ENCODE measurements around the gene CST9.

DNA sequence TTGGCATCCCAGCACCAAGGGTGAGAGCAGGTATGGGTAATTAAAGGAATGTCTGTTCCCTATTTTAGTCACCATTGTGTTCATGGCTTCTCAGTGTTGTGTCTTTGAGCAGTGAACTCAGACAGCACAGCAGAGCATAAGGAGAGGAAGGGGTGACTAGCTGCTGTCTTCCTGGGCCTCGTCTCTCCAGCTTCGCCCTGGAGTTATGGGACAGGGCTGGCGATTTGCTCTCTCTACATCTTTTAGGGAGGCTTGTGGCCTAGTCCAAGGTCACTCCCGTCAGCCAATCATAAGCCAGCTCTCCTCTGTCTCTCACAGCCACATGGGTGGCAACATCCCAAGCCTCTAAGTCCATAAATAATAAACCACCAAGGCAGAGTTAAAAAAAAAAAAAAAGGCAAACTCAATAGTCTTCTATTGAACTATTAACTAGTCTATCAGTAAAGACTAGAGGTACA is 24.7 kb upstream of the CST9 start:
- no peak for TF ChIP-seq RAD21 (CRISPR knock-in tag; conservative IDR thresholded peaks at IDR 0.05 in 1 of 2, IDR thresholded peaks at IDR 0.05 in 1 of 2)
- no peak for TF ChIP-seq JUND (IDR thresholded peaks at IDR 0.05; ENCODE audit: borderline replicate concordance, low read depth, low read length)
- TF ChIP-seq JUND (tag; IDR thresholded peaks at IDR 0.05; ENCODE audit: borderline replicate concordance, low read depth, low read length): no peak
- TF ChIP-seq, protein P1, sequence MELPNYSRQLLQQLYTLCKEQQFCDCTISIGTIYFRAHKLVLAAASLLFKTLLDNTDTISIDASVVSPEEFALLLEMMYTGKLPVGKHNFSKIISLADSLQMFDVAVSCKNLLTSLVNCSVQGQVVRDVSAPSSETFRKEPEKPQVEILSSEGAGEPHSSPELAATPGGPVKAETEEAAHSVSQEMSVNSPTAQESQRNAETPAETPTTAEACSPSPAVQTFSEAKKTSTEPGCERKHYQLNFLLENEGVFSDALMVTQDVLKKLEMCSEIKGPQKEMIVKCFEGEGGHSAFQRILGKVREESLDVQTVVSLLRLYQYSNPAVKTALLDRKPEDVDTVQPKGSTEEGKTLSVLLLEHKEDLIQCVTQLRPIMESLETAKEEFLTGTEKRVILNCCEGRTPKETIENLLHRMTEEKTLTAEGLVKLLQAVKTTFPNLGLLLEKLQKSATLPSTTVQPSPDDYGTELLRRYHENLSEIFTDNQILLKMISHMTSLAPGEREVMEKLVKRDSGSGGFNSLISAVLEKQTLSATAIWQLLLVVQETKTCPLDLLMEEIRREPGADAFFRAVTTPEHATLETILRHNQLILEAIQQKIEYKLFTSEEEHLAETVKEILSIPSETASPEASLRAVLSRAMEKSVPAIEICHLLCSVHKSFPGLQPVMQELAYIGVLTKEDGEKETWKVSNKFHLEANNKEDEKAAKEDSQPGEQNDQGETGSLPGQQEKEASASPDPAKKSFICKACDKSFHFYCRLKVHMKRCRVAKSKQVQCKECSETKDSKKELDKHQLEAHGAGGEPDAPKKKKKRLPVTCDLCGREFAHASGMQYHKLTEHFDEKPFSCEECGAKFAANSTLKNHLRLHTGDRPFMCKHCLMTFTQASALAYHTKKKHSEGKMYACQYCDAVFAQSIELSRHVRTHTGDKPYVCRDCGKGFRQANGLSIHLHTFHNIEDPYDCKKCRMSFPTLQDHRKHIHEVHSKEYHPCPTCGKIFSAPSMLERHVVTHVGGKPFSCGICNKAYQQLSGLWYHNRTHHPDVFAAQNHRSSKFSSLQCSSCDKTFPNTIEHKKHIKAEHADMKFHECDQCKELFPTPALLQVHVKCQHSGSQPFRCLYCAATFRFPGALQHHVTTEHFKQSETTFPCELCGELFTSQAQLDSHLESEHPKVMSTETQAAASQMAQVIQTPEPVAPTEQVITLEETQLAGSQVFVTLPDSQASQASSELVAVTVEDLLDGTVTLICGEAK (IDR thresholded peaks at IDR 0.05): no peak
- TF ChIP-seq, protein P1 (CRISPR knock-in tag; IDR thresholded peaks at IDR 0.05): no peak
- no peak for TF ChIP-seq ZBTB8A (IDR thresholded peaks at IDR 0.05; ENCODE audit: partially characterized antibody)
- TF ChIP-seq, protein P2, sequence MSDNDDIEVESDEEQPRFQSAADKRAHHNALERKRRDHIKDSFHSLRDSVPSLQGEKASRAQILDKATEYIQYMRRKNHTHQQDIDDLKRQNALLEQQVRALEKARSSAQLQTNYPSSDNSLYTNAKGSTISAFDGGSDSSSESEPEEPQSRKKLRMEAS (CRISPR knock-in tag; IDR thresholded peaks at IDR 0.05): no peak
- no peak for TF ChIP-seq EP300 (IDR thresholded peaks at IDR 0.05; ENCODE audit: low read length)
- TF ChIP-seq, protein P3, sequence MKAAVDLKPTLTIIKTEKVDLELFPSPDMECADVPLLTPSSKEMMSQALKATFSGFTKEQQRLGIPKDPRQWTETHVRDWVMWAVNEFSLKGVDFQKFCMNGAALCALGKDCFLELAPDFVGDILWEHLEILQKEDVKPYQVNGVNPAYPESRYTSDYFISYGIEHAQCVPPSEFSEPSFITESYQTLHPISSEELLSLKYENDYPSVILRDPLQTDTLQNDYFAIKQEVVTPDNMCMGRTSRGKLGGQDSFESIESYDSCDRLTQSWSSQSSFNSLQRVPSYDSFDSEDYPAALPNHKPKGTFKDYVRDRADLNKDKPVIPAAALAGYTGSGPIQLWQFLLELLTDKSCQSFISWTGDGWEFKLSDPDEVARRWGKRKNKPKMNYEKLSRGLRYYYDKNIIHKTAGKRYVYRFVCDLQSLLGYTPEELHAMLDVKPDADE (conservative IDR thresholded peaks at IDR 0.05; ENCODE audit: control insufficient read depth, low read depth, low read length): no peak
- no peak for TF ChIP-seq ZFP1 (CRISPR knock-in tag; IDR thresholded peaks at IDR 0.05)
- TF ChIP-seq, protein P4, sequence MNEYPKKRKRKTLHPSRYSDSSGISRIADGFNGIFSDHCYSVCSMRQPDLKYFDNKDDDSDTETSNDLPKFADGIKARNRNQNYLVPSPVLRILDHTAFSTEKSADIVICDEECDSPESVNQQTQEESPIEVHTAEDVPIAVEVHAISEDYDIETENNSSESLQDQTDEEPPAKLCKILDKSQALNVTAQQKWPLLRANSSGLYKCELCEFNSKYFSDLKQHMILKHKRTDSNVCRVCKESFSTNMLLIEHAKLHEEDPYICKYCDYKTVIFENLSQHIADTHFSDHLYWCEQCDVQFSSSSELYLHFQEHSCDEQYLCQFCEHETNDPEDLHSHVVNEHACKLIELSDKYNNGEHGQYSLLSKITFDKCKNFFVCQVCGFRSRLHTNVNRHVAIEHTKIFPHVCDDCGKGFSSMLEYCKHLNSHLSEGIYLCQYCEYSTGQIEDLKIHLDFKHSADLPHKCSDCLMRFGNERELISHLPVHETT (CRISPR knock-in tag; conservative IDR thresholded peaks at IDR 0.05 in 1 of 2, IDR thresholded peaks at IDR 0.05 in 1 of 2): no peak
